CD4-positive, alpha-beta memory T cell (primary cell): ENCODE measurements around the gene BST2. TPM values are rescaled to one million over a fixed set of nuclear protein-coding genes. Genes with fewer than 3 reads are reported as not detected.

Source experiments
- polyA plus RNA-seq, 2 donors: library from polyadenylated mRNA; unstranded; fragments of 300-500 nt; fragmentation: Illumina TruSeq; gene quantifications; one replicate each; pipeline ENCODE4 v1.2.3, GENCODE V29; 2021
- total RNA-seq, 2 experiments: library from RNA; stranded (reverse); gene quantifications; one replicate each; pipeline ENCODE4 v1.2.3, GENCODE V29; 2021

BST2 gene
- total and polyA plus RNA-seq, 4 experiments from 2014 or later, result 55.9 to 173 (median 99.6) TPM

Other genes starting within 250 kb of the BST2 start
- 10 to 100 TPM; 38.1 to 42.8 TPM for gene USE1, start 190.3 kb downstream of the BST2 start, total RNA-seq
- gene USE1, start 190.3 kb downstream of the BST2 start, polyA plus RNA-seq, result 10 to 100 TPM; 36.5 to 44.3 TPM
- 10 to 100 TPM; 23.9 to 29.3 TPM for gene OCEL1, start 179.4 kb downstream of the BST2 start, total RNA-seq
- 10 to 100 TPM; 37.8 to 38.0 TPM for gene OCEL1, start 179.4 kb downstream of the BST2 start, polyA plus RNA-seq
- gene NR2F6, start 159.7 kb downstream of the BST2 start, total RNA-seq, result 1 to 10 TPM; 7.1 TPM
- gene NR2F6, start 159.7 kb downstream of the BST2 start, polyA plus RNA-seq, result 1 to 10 TPM; 1.2 to 2.3 TPM
- under 1 TPM in 1 of 2 experiments, not detected in 1; 0.33 TPM for gene USHBP1, start 140.9 kb downstream of the BST2 start, total RNA-seq
- gene USHBP1, start 140.9 kb downstream of the BST2 start, polyA plus RNA-seq, result under 1 TPM in 1 of 2 donors, not detected in 1; 0.10 TPM
- 100 to 1,000 TPM; 101 to 112 TPM for gene BABAM1, start 138.2 kb downstream of the BST2 start, total RNA-seq
- 100 to 1,000 TPM in 1 of 2 donors, 10 to 100 TPM in 1; 92.0 to 171 TPM for gene BABAM1, start 138.2 kb downstream of the BST2 start, polyA plus RNA-seq
- 1 to 10 TPM; 2.8 to 5.1 TPM for gene ANKLE1, start 123.7 kb downstream of the BST2 start, total RNA-seq
- gene ANKLE1, start 123.7 kb downstream of the BST2 start, polyA plus RNA-seq, result under 1 TPM; 0.41 to 0.80 TPM
- gene ABHD8, start 102.2 kb downstream of the BST2 start, total RNA-seq, result 10 to 100 TPM in 1 of 2 experiments, 1 to 10 TPM in 1; 9.3 to 10.1 TPM
- gene ABHD8, start 102.2 kb downstream of the BST2 start, polyA plus RNA-seq, result 1 to 10 TPM; 6.0 to 7.9 TPM
- gene MRPL34, start 99.8 kb downstream of the BST2 start, total RNA-seq, result 10 to 100 TPM; 69.4 to 74.1 TPM
- gene MRPL34, start 99.8 kb downstream of the BST2 start, polyA plus RNA-seq, result 100 to 1,000 TPM; 231 to 250 TPM
- 10 to 100 TPM; 36.4 to 42.6 TPM for gene DDA1, start 96.1 kb downstream of the BST2 start, total RNA-seq
- gene DDA1, start 96.1 kb downstream of the BST2 start, polyA plus RNA-seq, result 10 to 100 TPM; 31.6 to 42.6 TPM
- 10 to 100 TPM; 17.7 to 21.5 TPM for gene ANO8, start 70.8 kb downstream of the BST2 start, total RNA-seq
- gene ANO8, start 70.8 kb downstream of the BST2 start, polyA plus RNA-seq, result under 1 TPM in 1 of 2 donors, not detected in 1; 0.11 TPM
- 10 to 100 TPM; 53.7 to 58.4 TPM for gene GTPBP3, start 68.1 kb downstream of the BST2 start, total RNA-seq
- 10 to 100 TPM in 1 of 2 donors, 1 to 10 TPM in 1; 6.4 to 12.7 TPM for gene GTPBP3, start 68.1 kb downstream of the BST2 start, polyA plus RNA-seq
- under 1 TPM in 1 of 2 experiments, not detected in 1; 0.23 TPM for gene PLVAP, start 28.3 kb downstream of the BST2 start, total RNA-seq
- not detected for gene PLVAP, start 28.3 kb downstream of the BST2 start, polyA plus RNA-seq
- gene CCDC194, start 11.4 kb downstream of the BST2 start, total RNA-seq, result 1 to 10 TPM; 2.5 to 3.3 TPM
- gene CCDC194, start 11.4 kb downstream of the BST2 start, polyA plus RNA-seq, result not detected
- gene MVB12A, start 14.4 kb upstream of the BST2 start, total RNA-seq, result 10 to 100 TPM; 35.4 to 38.0 TPM
- 10 to 100 TPM; 29.5 to 32.6 TPM for gene MVB12A, start 14.4 kb upstream of the BST2 start, polyA plus RNA-seq
- gene TMEM221, start 43.0 kb upstream of the BST2 start, total RNA-seq, result not detected
- under 1 TPM in 1 of 2 donors, not detected in 1; 0.09 TPM for gene TMEM221, start 43.0 kb upstream of the BST2 start, polyA plus RNA-seq
- gene NXNL1, start 55.3 kb upstream of the BST2 start, total RNA-seq, result not detected
- not detected for gene NXNL1, start 55.3 kb upstream of the BST2 start, polyA plus RNA-seq
- 10 to 100 TPM in 1 of 2 experiments, 1 to 10 TPM in 1; 9.2 to 10.1 TPM for gene SLC27A1, start 64.9 kb upstream of the BST2 start, total RNA-seq
- 1 to 10 TPM; 5.2 to 6.6 TPM for gene SLC27A1, start 64.9 kb upstream of the BST2 start, polyA plus RNA-seq
- gene PGLS, start 106.0 kb upstream of the BST2 start, total RNA-seq, result 10 to 100 TPM; 76.3 to 80.0 TPM
- 10 to 100 TPM; 39.7 to 61.1 TPM for gene PGLS, start 106.0 kb upstream of the BST2 start, polyA plus RNA-seq
- 10 to 100 TPM; 68.3 to 74.7 TPM for gene COLGALT1, start 150.0 kb upstream of the BST2 start, total RNA-seq
- gene COLGALT1, start 150.0 kb upstream of the BST2 start, polyA plus RNA-seq, result 10 to 100 TPM; 14.1 to 24.9 TPM